Measurements from ENCODE around the gene SCG5. TPM values are rescaled to one million over a fixed set of nuclear protein-coding genes. Genes with fewer than 3 reads are reported as not detected.

Gene SCG5
- total RNA-seq, 1 donor from 2014 or later = 53.7 TPM

DNA sequence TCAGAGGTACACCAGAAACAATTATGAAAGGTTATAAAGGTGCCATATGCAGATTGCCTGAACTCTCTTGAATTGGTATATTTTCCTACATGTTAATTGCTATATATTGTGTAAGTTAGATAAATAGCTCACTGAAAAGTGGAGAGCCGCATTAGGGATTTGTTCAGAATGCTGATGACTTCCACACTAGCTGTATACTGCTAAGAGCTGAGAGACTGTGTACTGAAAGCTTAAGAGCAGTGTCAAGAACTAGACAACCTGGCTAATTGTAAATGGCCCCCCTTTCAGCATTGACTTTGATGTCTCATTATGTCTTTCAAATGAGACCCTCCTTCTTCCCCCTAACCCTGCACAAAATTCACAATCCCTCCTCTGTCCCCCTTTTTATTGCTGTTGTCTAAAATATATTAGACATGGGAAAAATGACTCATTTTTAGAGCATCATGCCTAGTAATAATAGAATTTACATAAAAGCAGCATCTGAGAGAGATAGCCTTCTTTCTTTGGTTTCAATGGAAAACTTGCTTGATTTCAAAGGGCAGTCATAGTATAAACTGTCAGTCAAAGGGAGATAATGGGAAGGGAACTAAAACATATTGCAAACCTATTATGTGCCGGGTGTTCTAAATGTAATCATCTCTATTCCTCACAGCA lies 41.6 kb downstream of the SCG5 start:
- H3K4me3 Mint-ChIP-seq = no peak overlapping the region
- no peaks in the 10 kb centered on the region for H3K4me1 Mint-ChIP-seq
- TF ChIP-seq, protein P1, sequence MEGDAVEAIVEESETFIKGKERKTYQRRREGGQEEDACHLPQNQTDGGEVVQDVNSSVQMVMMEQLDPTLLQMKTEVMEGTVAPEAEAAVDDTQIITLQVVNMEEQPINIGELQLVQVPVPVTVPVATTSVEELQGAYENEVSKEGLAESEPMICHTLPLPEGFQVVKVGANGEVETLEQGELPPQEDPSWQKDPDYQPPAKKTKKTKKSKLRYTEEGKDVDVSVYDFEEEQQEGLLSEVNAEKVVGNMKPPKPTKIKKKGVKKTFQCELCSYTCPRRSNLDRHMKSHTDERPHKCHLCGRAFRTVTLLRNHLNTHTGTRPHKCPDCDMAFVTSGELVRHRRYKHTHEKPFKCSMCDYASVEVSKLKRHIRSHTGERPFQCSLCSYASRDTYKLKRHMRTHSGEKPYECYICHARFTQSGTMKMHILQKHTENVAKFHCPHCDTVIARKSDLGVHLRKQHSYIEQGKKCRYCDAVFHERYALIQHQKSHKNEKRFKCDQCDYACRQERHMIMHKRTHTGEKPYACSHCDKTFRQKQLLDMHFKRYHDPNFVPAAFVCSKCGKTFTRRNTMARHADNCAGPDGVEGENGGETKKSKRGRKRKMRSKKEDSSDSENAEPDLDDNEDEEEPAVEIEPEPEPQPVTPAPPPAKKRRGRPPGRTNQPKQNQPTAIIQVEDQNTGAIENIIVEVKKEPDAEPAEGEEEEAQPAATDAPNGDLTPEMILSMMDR (IDR thresholded peaks at IDR 0.05; ENCODE audit: unreplicated experiment) = no peak
- DNase-seq (ENCODE audit: low spot score in 2 of 2, unreplicated experiment in 2 of 2) = no peak
- peaks cover 17% of the 10 kb centered on the region for H3K36me3 Mint-ChIP-seq
- H3K27ac Mint-ChIP-seq = no peak overlapping the region
- H3K9me3 Mint-ChIP-seq = peaks cover 7% of the 10 kb centered on the region
- H3K27me3 Mint-ChIP-seq (ENCODE audit: low read depth) = no peaks in the 10 kb centered on the region

DNA sequence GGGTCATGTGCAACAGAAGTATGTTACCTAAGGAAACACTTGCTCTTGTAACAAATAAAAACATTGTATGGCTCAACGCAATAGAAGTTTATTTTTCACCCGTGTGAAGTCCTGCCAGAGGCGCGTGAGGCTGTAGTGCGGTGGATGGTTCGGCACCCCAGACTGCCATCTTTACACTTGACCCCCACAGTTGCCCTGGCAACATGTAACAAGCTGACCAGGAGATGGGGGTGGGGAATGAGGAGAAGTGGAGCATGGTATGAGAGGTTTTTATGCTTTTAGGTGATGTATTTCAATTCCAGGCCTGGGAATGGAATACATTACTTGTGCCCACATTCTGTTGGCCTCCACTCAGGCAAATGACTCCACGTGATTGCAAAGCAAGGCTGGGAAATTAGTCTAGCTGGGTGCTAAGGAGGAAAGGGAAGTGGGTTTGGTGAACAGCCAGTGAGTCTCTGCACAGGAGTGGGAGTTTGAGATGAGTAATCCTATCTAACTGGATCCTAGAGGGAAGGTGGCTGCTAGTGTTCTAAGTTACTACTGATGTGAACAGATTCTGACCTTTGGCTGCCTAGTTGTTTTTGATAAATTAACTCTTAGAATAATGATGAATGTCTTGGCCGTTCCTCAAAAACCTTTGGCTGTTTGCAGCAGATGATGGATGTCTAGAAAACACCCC lies 42.5 kb downstream of the SCG5 start:
- peaks cover 7% of the 10 kb centered on the region for H3K9me3 Mint-ChIP-seq
- DNase-seq (ENCODE audit: low spot score in 2 of 2, unreplicated experiment in 2 of 2) = no peak
- no peak overlapping the region for H3K27ac Mint-ChIP-seq
- H3K4me1 Mint-ChIP-seq = no peaks in the 10 kb centered on the region
- no peaks in the 10 kb centered on the region for H3K27me3 Mint-ChIP-seq (ENCODE audit: low read depth)
- TF ChIP-seq, protein P1 (IDR thresholded peaks at IDR 0.05; ENCODE audit: unreplicated experiment) = no peak
- H3K4me3 Mint-ChIP-seq = no peak overlapping the region
- peaks cover 17% of the 10 kb centered on the region for H3K36me3 Mint-ChIP-seq

DNA sequence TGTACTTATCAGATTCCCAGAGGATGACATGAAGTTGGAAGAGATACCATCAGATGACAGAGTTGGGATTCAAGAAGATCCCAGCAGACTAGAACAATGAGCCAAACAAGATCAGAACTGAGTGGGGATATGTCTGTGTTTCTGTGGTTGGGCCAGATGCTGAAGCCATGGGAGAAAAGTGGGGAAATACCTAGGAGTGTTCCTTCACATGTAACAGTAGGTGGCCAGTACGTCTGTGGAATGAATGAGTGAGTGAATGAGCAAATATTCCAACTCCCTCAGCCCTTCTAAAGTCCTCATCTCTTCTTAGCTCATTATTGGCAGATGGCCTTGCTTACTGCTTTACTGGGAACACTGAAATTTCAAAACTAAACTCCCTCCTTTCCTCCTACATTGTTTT lies 44.1 kb downstream of the SCG5 start:
- H3K4me1 Mint-ChIP-seq = no peaks in the 10 kb centered on the region
- H3K27me3 Mint-ChIP-seq (ENCODE audit: low read depth) = no peaks in the 10 kb centered on the region
- no peak overlapping the region for H3K27ac Mint-ChIP-seq
- no peak overlapping the region for H3K4me3 Mint-ChIP-seq
- H3K36me3 Mint-ChIP-seq = peaks cover 18% of the 10 kb centered on the region
- DNase-seq (ENCODE audit: low spot score in 2 of 2, unreplicated experiment in 2 of 2) = no peak
- TF ChIP-seq, protein P1 (IDR thresholded peaks at IDR 0.05; ENCODE audit: unreplicated experiment) = no peak
- peaks cover 7% of the 10 kb centered on the region for H3K9me3 Mint-ChIP-seq

DNA sequence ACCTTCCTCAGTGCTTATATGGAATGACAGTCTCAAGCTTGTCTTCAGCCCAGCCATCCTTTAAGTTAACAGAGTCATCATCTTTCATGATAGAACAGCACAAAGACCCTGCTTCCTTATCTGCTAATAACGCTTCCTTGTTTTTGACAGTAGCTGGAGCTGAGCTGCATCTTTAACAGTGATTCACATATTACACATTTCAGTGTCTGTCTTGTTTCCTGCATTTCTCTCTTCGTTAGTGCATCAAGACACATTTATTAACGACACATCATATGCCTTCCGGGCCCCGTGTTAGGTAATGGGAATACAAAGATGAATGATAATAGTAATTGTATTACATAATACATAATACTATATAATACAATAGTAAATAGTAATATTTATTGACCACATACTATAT lies 46.0 kb downstream of the SCG5 start:
- H3K9me3 Mint-ChIP-seq = peaks cover 7% of the 10 kb centered on the region
- TF ChIP-seq, protein P1 (IDR thresholded peaks at IDR 0.05; ENCODE audit: unreplicated experiment) = no peak
- H3K36me3 Mint-ChIP-seq = peaks cover 21% of the 10 kb centered on the region
- no peak for DNase-seq (ENCODE audit: low spot score in 2 of 2, unreplicated experiment in 2 of 2)
- no peaks in the 10 kb centered on the region for H3K4me1 Mint-ChIP-seq
- no peak overlapping the region for H3K4me3 Mint-ChIP-seq
- H3K27me3 Mint-ChIP-seq (ENCODE audit: low read depth) = no peaks in the 10 kb centered on the region
- H3K27ac Mint-ChIP-seq = no peak overlapping the region

DNA sequence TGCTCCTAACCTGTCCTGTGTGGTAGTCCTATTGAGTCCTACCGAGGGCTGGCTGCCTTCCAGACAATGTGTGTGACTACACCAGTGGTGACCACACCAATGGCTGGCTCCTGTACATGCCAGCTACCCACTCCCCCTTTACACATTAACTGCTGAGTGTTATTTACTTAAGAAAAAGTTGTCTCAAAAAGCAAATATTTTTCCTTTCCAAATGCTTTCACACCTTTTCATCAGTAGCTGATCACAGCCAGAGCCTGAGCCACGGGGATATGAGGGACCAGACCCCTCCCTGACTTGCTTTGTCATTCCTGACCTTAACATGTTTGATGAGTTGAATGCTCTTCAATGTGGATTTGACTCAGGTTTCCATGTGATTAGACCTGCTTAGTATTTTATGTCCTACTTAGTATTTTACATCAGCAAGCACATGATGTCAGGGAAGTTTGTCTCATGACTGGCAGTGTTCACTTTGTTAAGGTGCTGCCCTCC lies 46.7 kb downstream of the SCG5 start:
- TF ChIP-seq, protein P1 (IDR thresholded peaks at IDR 0.05; ENCODE audit: unreplicated experiment) = no peak
- Mint-ChIP-seq H3K27me3 (ENCODE audit: low read depth) (no peaks in the 10 kb centered on the region), H3K27ac (no peak overlapping the region), H3K9me3 (peaks cover 7% of the 10 kb centered on the region), H3K4me3 (no peak overlapping the region), H3K4me1 (no peaks in the 10 kb centered on the region), H3K36me3 (peaks cover 21% of the 10 kb centered on the region)
- no peak for DNase-seq (ENCODE audit: low spot score in 2 of 2, unreplicated experiment in 2 of 2)

Measured in mesothelial cell of epicardium (in vitro differentiated cells).